Heart left ventricle (tissue), 16 donors: ENCODE data around the gene MAP7D1. TPM values are rescaled to one million over a fixed set of nuclear protein-coding genes. Genes with fewer than 3 reads are reported as not detected.
A peak's percentile ranks its signal among the peaks of the same experiment; 100 is the strongest.

ENCODE experiments used
- ATAC-seq, 4 donors: fragments of 200-7000 bp; cut with Tn5 transposase; one replicate each; pipeline ENCODE4 v1.9.1; 2020 to 2022; ENCODE audit warnings: moderate library complexity in 4 of 4, mild to moderate bottlenecking in 3 of 4, moderate number of reproducible peaks in 1 of 4
- DNase-seq, 5 donors: peaks; one replicate each; pipeline ENCODE4 v3.0.0-alpha.2; 2020
- H3K27ac ChIP-seq, 12 donors: fragments of 200-600 bp; sonication (generic) in 4 of 12; one replicate each; pipeline versions ENCODE4 v1.5.0 to v1.8.0; 2016 to 2022; ENCODE audit warnings: mild to moderate bottlenecking in 2 of 12
- H3K27me3 ChIP-seq, 9 donors: fragments of 200-600 bp; sonication (generic) in 2 of 9; one replicate each; pipeline versions ENCODE4 v1.5.1 to v1.8.0; 2016 to 2022; ENCODE audit warnings: mild to moderate bottlenecking in 3 of 9
- H3K36me3 ChIP-seq, 9 donors: fragments of 200-600 bp; sonication (generic) in 2 of 9; one replicate each; pipeline versions ENCODE4 v1.5.0 to v1.8.0; 2018 to 2022; ENCODE audit warnings: mild to moderate bottlenecking in 2 of 9
- H3K4me1 ChIP-seq, 12 donors: fragments of 200-600 bp; sonication (generic) in 4 of 12; one replicate each; pipeline versions ENCODE4 v1.5.0 to v1.8.0; 2016 to 2022; ENCODE audit warnings: mild to moderate bottlenecking in 3 of 12
- H3K4me3 ChIP-seq, 12 donors: fragments of 200-600 bp; sonication (generic) in 4 of 12; one replicate each; pipeline versions ENCODE4 v1.5.0 to v1.8.0; 2017 to 2022; ENCODE audit warnings: mild to moderate bottlenecking in 9 of 12, moderate library complexity in 4 of 12
- H3K9me3 ChIP-seq, 12 donors: fragments of 200-600 bp; sonication (generic) in 4 of 12; one replicate each; pipeline versions ENCODE4 v1.5.0 to v1.8.0; 2016 to 2022; ENCODE audit warnings: mild to moderate bottlenecking in 1 of 12
- POLR2A ChIP-seq, 2 donors: fragments of 450-650 bp; IDR thresholded peaks; one replicate each; pipeline ENCODE4 v1.6.1; 2017; ENCODE audit warnings: antibody characterized with exemption in 2 of 2, mild to moderate bottlenecking in 2 of 2, moderate library complexity in 2 of 2
- WGBS, 4 donors: extraction: QIAGEN DNeasy Blood & Tissue Kit in 2 of 4; methylation state at CpG; one replicate each; pipeline versions ENCODE4 v1.1.5 to v1.1.7; 2013 to 2018; 5-methylcytosine and 5-hydroxymethylcytosine counted together
- intact Hi-C, 10 donors: fragments of 100-400 bp; cut with DNase I; formaldehyde crosslinking; loops; one replicate each; pipeline versions ENCODE4 v1.11.1 to v1.14.2; 2022
- polyA plus RNA-seq, 2 donors: library from polyadenylated mRNA; stranded (reverse); fragments of 200-250 nt; gene quantifications; one replicate each; pipeline ENCODE4 v1.2.3, GENCODE V29; 2013
- total RNA-seq, 9 donors: library from RNA; depleted of rRNA in 2 of 9; stranded (reverse); fragments of >200 nt in 2 of 9; fragmentation: NEBNext Ultra II Directional in 3 of 9; extraction: Animal tissue kit (Norgen Biotek cat#: 25700) in 3 of 9; gene quantifications; one replicate each; pipeline versions ENCODE4 v1.1.0 to v1.2.4, GENCODE V29; 2016 to 2023
- TF ChIP-seq, protein P1 (sequence below), 12 donors: fragments of 200-600 bp; sonication (generic) in 4 of 12; IDR thresholded peaks; one replicate each; pipeline versions ENCODE4 v1.5.0 to v1.8.0; 2018 to 2022; ENCODE audit warnings: antibody characterized with exemption in 12 of 12, mild to moderate bottlenecking in 5 of 12
- donor health status: ischemic (EF 13 %, LVEDD 7.1; RV severe dilation, severe dysfunction).
- donor health status: healthy with polysubstance abuse.
- donor health status: DM: no; HTN: yes; CAD: no.
- donor health status: DM: no; HTN: no; CAD: no.
- donor health status: ischemic (EF 25% LVEDD 6.9; RV normal size, moderate dysfunction).
- donor health status: ischemic (EF 25% LVEDD 5.7; RV mildly dilated, moderate dysfunction).
- donor health status: healthy.
- donor health status: DM: yes; HTN: yes; CAD: no.
- donor health status: ischemic (EF 35%, LVEDD 5.7; RV mildly dilated, moderate dysfunction).
- donor health status: nonischemic (EF 11% LVEDD 7.7; RV severe dilation, severe dysfunction).
- donor health status: DM: yes; HTN: yes; CAD: no.
- donor health status: PGD.
- donor health status: ischemic (EF 29% LVEDD 5.4; RV normal size, mild dysfunction).
- donor health status: nonischemic (EF 23%, LVEDD 6.1; RV moderate dilation, normal function).

The MAP7D1 gene
- total and polyA plus RNA-seq, 11 donors: 236 to 706 (median 328) TPM

DNA sequence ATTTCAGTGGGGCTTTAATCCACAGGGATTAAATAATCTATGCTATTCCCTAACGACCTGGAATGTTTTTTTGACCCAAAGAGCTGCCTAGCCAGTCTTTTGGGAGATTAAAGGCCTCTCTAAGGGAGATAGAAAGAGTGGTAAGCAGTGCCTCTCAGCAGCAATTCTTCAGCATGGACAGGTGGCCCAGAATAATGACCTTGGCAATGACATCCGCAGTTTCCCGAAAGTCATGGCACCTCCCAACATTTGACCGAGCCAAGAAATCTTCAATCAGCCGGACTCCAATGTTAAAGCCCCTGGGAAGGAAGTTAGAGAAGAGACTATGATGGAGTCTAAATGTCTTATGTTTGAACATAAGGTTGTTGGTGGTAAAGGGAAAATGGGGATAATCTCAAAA, 16.4 kb upstream of the MAP7D1 start:
- 54 to 66% (median 59%) methylated on average over 5 of the region's 5 CpGs for WGBS, 4 donors
- intact Hi-C loops: loop anchor here in 1 of 10 donors (5.0 kb wide), 1 partner anchor 37 kb away; no protein-coding TSS in a partner anchor

DNA sequence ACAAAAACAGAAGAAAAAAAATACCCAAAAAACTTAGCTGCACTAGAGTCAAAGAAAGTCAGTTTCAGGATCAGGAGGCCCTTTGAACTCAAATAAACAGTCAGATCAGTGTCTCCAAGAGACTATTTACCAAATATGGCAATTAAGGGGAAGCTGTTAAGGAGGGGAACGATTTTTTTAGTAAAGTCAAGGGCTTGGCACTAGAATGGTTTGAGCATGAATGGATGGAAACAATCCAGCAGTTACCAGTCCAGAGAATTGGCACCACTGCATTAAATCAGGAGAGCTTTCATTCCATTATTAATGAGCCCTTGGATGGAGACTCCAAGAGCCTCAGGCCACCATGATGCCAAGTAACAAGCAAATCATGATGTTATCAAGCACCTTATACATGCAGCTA, 13.8 kb upstream of the MAP7D1 start:
- H3K4me3 ChIP-seq: no peak overlapping the region
- intact Hi-C loops: no loop called here
- DNase-seq: no peak
- H3K27me3 ChIP-seq: no peaks in the 10 kb centered on the region
- no peaks in the 10 kb centered on the region for H3K9me3 ChIP-seq
- no peak for TF ChIP-seq POLR2A (IDR thresholded peaks at IDR 0.05)
- TF ChIP-seq, protein P1, sequence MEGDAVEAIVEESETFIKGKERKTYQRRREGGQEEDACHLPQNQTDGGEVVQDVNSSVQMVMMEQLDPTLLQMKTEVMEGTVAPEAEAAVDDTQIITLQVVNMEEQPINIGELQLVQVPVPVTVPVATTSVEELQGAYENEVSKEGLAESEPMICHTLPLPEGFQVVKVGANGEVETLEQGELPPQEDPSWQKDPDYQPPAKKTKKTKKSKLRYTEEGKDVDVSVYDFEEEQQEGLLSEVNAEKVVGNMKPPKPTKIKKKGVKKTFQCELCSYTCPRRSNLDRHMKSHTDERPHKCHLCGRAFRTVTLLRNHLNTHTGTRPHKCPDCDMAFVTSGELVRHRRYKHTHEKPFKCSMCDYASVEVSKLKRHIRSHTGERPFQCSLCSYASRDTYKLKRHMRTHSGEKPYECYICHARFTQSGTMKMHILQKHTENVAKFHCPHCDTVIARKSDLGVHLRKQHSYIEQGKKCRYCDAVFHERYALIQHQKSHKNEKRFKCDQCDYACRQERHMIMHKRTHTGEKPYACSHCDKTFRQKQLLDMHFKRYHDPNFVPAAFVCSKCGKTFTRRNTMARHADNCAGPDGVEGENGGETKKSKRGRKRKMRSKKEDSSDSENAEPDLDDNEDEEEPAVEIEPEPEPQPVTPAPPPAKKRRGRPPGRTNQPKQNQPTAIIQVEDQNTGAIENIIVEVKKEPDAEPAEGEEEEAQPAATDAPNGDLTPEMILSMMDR (IDR thresholded peaks at IDR 0.05): no peak
- 17 to 38% (median 29%) methylated on average over 1 of the region's 1 CpG for WGBS, 4 donors
- ATAC-seq: peak; percentile 5 to 56 (median 43)
- peaks cover 0 to 34% (median 20%) of the 10 kb centered on the region in 12 donors for H3K4me1 ChIP-seq
- H3K36me3 ChIP-seq: peaks cover 0 to 40% (median 33%) of the 10 kb centered on the region in 9 donors
- H3K27ac ChIP-seq: peak overlapping the region in 3 of 12 donors; percentile 3 to 49 (median 18)

More for the DNA sequence above, 16.4 kb upstream of the MAP7D1 start:
- Histone ChIP-seq H3K27me3 (no peaks in the 10 kb centered on the region), H3K36me3 (peaks cover 0 to 43% (median 32%) of the 10 kb centered on the region in 9 donors), H3K27ac (peak overlapping the region in 1 of 12 donors; percentile 21), H3K9me3 (no peaks in the 10 kb centered on the region), H3K4me1 (peaks cover 0 to 58% (median 40%) of the 10 kb centered on the region in 12 donors), H3K4me3 (no peak overlapping the region)
- ATAC-seq: no peak
- no peak for DNase-seq
- TF ChIP-seq, protein P1 (IDR thresholded peaks at IDR 0.05): no peak
- no peak for TF ChIP-seq POLR2A (IDR thresholded peaks at IDR 0.05)

DNA sequence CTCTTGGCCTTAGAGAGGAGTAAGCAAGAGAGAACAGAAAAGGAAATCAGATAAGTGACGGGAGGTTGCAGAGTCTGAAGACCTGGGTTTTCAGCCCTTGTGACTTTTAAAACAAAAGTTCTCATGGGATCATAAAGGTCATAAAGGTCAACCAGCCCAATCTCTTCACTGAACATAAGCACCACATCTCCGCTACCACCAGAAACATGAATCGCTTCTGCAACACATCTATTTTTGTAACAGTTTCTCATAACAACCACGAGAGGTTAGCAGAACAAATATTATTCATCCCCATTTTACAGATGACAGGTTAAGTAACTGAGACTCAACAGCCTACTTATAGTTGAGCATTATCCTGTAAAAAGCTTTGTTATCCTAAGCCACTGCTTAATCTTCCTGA, 12.5 kb upstream of the MAP7D1 start:
- TF ChIP-seq, protein P1 (IDR thresholded peaks at IDR 0.05): no peak
- TF ChIP-seq POLR2A (IDR thresholded peaks at IDR 0.05): no peak
- intact Hi-C loops: no loop called here
- no peak for ATAC-seq
- H3K4me3 ChIP-seq: no peak overlapping the region
- no peak overlapping the region for H3K27ac ChIP-seq
- H3K9me3 ChIP-seq: no peaks in the 10 kb centered on the region
- WGBS, 4 donors: 66 to 82% (median 76%) methylated on average over 4 of the region's 4 CpGs
- peaks cover 0 to 27% (median 20%) of the 10 kb centered on the region in 9 donors for H3K36me3 ChIP-seq
- no peaks in the 10 kb centered on the region for H3K27me3 ChIP-seq
- peaks cover 0 to 38% (median 23%) of the 10 kb centered on the region in 12 donors for H3K4me1 ChIP-seq
- peak in 1 of 5 donors; percentile 4 for DNase-seq

DNA sequence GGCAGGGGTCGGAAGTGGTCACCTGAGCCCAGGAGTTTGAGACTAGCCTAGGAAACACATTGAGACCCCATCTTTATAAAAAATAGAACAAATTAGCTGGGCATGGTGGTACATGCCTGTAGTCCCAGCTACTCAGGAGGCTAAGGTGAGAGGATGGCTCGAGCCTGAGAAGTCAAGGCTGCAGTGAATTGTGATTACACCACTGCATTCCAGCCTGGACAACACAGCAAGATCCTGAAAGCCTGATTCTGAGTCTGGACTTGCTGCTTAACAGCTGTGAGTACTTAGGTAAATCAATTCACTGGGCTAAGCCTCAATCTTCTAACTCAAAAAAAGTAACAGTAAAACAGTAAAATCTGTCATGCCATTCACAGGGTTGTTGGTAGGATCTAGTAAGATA, 11.5 kb upstream of the MAP7D1 start:
- peaks cover 0 to 17% (median 11%) of the 10 kb centered on the region in 9 donors for H3K36me3 ChIP-seq
- H3K9me3 ChIP-seq: no peaks in the 10 kb centered on the region
- DNase-seq (peak in 1 of 5 donors; percentile 1), ATAC-seq (no peak)
- H3K4me1 ChIP-seq: peaks cover 0 to 41% (median 24%) of the 10 kb centered on the region in 12 donors
- intact Hi-C loops: no loop called here
- TF ChIP-seq, protein P1 (IDR thresholded peaks at IDR 0.05): no peak
- no peak for TF ChIP-seq POLR2A (IDR thresholded peaks at IDR 0.05)
- 88 to 96% (median 92%) methylated on average over 2 of the region's 2 CpGs for WGBS, 4 donors
- H3K27me3 ChIP-seq: no peaks in the 10 kb centered on the region
- no peak overlapping the region for H3K4me3 ChIP-seq
- H3K27ac ChIP-seq: no peak overlapping the region
